ENCODE data around the gene TRANK1. TPM values are rescaled to one million over a fixed set of nuclear protein-coding genes. Genes with fewer than 3 reads are reported as not detected.

The TRANK1 gene
- total RNA-seq, 5 donors from 2014 or later (not counting 1 experiment from before 2014, with no cell fraction given), result 96.0 to 160 (median 127) TPM

DNA sequence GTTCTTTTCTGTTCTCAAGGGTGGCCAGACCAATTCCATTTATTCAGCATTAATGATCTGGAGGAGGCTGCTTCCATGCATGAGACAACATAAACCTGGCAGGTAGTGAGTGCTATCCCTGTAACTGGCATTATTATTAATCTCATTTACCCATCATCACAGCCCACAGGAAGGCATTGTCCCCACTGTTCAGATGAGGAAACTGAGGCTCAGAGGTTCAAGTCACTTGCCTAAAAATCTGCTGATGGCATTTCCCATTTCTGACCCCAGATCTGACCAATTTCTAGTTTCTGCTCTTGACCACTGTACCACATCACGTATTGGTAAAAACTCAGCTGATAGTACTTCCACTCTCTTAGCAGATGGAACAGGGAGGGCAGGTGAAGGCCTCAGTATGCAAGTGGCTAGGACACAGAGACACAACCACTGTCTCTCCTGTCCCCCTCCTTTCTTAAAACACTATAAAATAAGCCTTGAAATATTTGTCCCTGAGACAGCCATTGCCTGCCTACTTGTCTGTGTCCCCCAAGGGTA is 36.1 kb downstream of the TRANK1 start:
- H3K9me3 ChIP-seq, result no peaks in the 10 kb centered on the region
- Mint-ChIP-seq H3K9me3 (no peaks in the 10 kb centered on the region), H3K27me3 (no peaks in the 10 kb centered on the region), H3K4me1 (peaks cover 59 to 74% (median 74%) of the 10 kb centered on the region in 3 donors), H3K4me3 (peak overlapping the region; percentile 84 to 97 (median 90)), H3K27ac (peak overlapping the region; percentile 97 to 99), H3K36me3 (peaks cover 5% of the 10 kb centered on the region)
- DNase-seq, result no peak
- CTCF ChIA-PET, result interaction anchor here in 1 of 2 donors (1.3 kb wide), 1 partner anchor 50 kb away, joined by 5 read pairs; no protein-coding TSS in a partner anchor
- peak overlapping the region; percentile 82 to 86 for H3K4me3 ChIP-seq (ENCODE audit: control insufficient read depth in 1 of 2, extremely low read depth in 1 of 2, low read length in 1 of 2)
- H3K36me3 ChIP-seq (ENCODE audit: control insufficient read depth in 2 of 2, extremely low read depth in 1 of 2, insufficient read depth in 1 of 2, low read length in 1 of 2), result peaks cover 0 to 10% of the 10 kb centered on the region in 2 donors
- H3K27me3 ChIP-seq (replicated peaks in 1 of 2; ENCODE audit: control insufficient read depth in 2 of 2, extremely low read depth in 1 of 2, insufficient read depth in 2 of 2, low read length in 1 of 2), result no peaks in the 10 kb centered on the region
- WGBS (ENCODE audit: insufficient coverage), result no CpG with 5 or more reads among the region's 1 CpG
- peak overlapping the region; percentile 85 for H3K27ac ChIP-seq (ENCODE audit: low read length)
- peaks cover 30 to 58% of the 10 kb centered on the region in 2 experiments for H3K4me1 ChIP-seq (ENCODE audit: control insufficient read depth in 1 of 2, extremely low read depth in 1 of 2, insufficient read depth in 2 of 2, low read length in 2 of 2)
- ATAC-seq (replicated peaks in 1 of 4), result no peak
- POLR2A ChIA-PET, result interaction anchor here in 1 of 2 donors (0.5 to 0.6 kb wide), 3 partner anchors 25 to 84 kb away, joined by 4 to 18 read pairs (median 4); partner anchors contain the start of gene EPM2AIP1

DNA sequence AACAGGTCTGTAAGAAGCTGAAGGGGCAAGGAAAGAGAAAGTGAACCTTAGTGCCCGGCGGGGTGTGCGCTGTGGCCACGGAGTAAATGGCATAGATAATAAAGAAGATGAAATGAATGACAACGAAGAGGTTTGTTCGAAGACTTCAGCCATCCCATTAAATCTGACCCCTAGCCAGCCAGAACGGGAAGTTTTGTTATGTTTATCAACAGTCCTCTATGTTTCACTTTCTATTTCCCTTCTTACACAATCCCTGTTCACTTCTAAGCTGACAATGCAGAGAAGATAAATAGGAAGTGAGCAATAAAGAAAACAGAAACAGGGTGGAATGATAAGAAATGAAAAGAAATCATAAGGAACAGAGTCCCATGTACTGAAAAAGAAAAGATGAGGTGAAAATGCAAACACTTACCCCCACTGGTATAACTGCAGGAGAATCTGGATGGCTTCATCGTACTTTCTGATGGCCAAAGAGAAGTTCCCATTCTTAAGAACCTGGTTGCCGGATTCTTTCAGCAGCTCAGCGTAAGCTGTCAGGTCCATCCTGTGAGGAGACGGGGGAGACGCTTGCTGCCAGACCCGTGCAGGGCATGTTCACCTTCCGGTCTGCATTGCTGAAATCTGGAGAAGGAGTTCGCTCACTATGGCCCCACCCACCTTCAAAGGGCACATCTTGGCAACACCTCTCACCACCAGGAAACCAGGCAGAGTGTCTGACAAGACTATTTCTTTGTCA is 36.8 kb downstream of the TRANK1 start:
- H3K4me3 Mint-ChIP-seq, result peak overlapping the region; percentile 84 to 97 (median 90)
- H3K9me3 ChIP-seq, result no peaks in the 10 kb centered on the region
- DNase-seq (peak; percentile 45 to 80 (median 62)), ATAC-seq (replicated peaks in 1 of 4) (peak; percentile 69 to 79 (median 72))
- peaks cover 59 to 74% (median 74%) of the 10 kb centered on the region in 3 donors for H3K4me1 Mint-ChIP-seq
- CTCF ChIA-PET, result interaction anchor here in 1 of 2 donors (0.6 to 1.3 kb wide), 4 partner anchors 15 to 1270 kb away, joined by 3 to 5 read pairs (median 4); no protein-coding TSS in a partner anchor
- H3K4me1 ChIP-seq (ENCODE audit: control insufficient read depth in 1 of 2, extremely low read depth in 1 of 2, insufficient read depth in 2 of 2, low read length in 2 of 2), result peaks cover 30 to 61% of the 10 kb centered on the region in 2 experiments
- peaks cover 0 to 16% of the 10 kb centered on the region in 2 donors for H3K36me3 ChIP-seq (ENCODE audit: control insufficient read depth in 2 of 2, extremely low read depth in 1 of 2, insufficient read depth in 1 of 2, low read length in 1 of 2)
- no peaks in the 10 kb centered on the region for H3K27me3 ChIP-seq (replicated peaks in 1 of 2; ENCODE audit: control insufficient read depth in 2 of 2, extremely low read depth in 1 of 2, insufficient read depth in 2 of 2, low read length in 1 of 2)
- no peaks in the 10 kb centered on the region for H3K9me3 Mint-ChIP-seq
- WGBS (ENCODE audit: insufficient coverage), result 0% methylated on average over 6 of the region's 15 CpGs
- POLR2A ChIA-PET, result interaction anchor here in 1 of 2 donors (0.5 to 0.6 kb wide), 2 partner anchors 25 to 215 kb away, joined by 4 to 7 read pairs; no protein-coding TSS in a partner anchor
- peaks cover 11% of the 10 kb centered on the region for H3K36me3 Mint-ChIP-seq
- no peaks in the 10 kb centered on the region for H3K27me3 Mint-ChIP-seq
- H3K4me3 ChIP-seq (ENCODE audit: control insufficient read depth in 1 of 2, extremely low read depth in 1 of 2, low read length in 1 of 2), result peak overlapping the region; percentile 82 to 86
- peak overlapping the region; percentile 85 for H3K27ac ChIP-seq (ENCODE audit: low read length)
- H3K27ac Mint-ChIP-seq, result peak overlapping the region; percentile 97 to 99

DNA sequence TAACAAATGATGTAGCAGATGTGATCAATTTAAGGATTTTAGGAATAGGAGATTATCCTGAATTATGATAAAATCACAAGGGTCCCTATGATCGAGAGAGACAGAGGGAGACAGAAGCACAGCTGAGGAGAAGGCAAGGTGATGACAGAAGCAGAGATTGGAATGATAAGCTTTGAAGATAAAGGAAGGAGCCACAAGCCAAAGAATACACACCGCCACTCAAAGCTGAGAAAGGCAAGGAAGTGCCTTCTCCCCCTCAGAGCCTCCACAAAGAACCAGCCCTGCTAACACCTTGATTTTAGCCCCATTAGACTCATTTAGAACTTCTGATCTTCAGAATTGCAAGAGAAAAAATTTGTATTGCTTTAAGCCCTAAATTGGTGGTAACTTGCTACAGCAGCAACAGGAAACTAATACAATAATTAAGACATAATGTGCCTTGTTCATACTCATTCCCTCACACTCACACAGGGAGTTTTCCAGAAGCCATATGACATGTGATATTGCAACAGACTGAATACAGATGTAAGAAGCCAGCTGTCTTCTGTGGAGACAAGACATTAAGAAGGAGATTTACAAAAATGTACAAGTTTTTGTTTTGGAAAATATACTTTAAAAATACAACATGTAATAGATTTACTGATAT is 38.2 kb downstream of the TRANK1 start:
- CTCF ChIA-PET, result interaction anchor here in 1 of 2 donors (0.8 to 1.1 kb wide), 4 partner anchors 11 to 53 kb away, joined by 3 to 4 read pairs (median 3); no protein-coding TSS in a partner anchor
- no peaks in the 10 kb centered on the region for H3K9me3 Mint-ChIP-seq

DNA sequence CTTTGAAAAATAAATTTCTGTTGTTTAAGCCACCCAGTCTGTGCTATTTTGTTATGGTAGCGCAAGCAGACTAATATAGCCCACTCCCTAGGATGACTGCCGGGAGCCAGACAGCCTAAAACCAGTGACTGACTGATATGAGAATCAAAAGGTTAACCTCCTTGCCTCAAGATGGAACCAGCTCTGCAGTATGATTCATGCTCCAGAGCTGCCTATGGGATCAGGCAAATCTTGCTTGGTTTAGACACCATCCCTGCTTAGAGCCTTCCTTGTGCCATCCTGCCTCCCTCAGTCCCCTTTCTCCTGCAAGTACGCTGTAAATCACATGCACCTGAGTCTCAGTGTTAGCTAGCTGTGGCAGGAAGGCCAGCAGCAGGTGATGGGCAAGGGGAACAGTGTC is 39.3 kb downstream of the TRANK1 start:
- ChIA-PET POLR2A (interaction anchor here (0.5 to 1.7 kb wide), 3 partner anchors 9 to 87 kb away, joined by 3 to 7 read pairs (median 3); partner anchors contain the start of genes EPM2AIP1 (in 1 of the 2) and MLH1 (in 1 of the 2)), CTCF (interaction anchor here in 1 of 2 donors (0.5 to 2.2 kb wide), 3 partner anchors 37 to 83 kb away, joined by 4 to 10 read pairs (median 4); no protein-coding TSS in a partner anchor)
- H3K9me3 Mint-ChIP-seq, result no peaks in the 10 kb centered on the region
- no peaks in the 10 kb centered on the region for H3K9me3 ChIP-seq
- H3K4me3 ChIP-seq (ENCODE audit: control insufficient read depth in 1 of 2, extremely low read depth in 1 of 2, low read length in 1 of 2), result peak overlapping the region in 1 of 2 donors; percentile 14
- H3K27ac ChIP-seq (ENCODE audit: low read length), result peak overlapping the region; percentile 10
- H3K4me1 ChIP-seq (ENCODE audit: control insufficient read depth in 1 of 2, extremely low read depth in 1 of 2, insufficient read depth in 2 of 2, low read length in 2 of 2), result peaks cover 25 to 66% of the 10 kb centered on the region in 2 experiments
- H3K27ac Mint-ChIP-seq, result peak overlapping the region; percentile 88 to 89
- ATAC-seq (replicated peaks in 1 of 4) (no peak), DNase-seq (no peak)
- H3K36me3 ChIP-seq (ENCODE audit: control insufficient read depth in 2 of 2, extremely low read depth in 1 of 2, insufficient read depth in 1 of 2, low read length in 1 of 2), result peaks cover 0 to 34% of the 10 kb centered on the region in 2 donors
- H3K27me3 ChIP-seq (replicated peaks in 1 of 2; ENCODE audit: control insufficient read depth in 2 of 2, extremely low read depth in 1 of 2, insufficient read depth in 2 of 2, low read length in 1 of 2), result no peaks in the 10 kb centered on the region
- H3K27me3 Mint-ChIP-seq, result no peaks in the 10 kb centered on the region
- H3K36me3 Mint-ChIP-seq, result peaks cover 34% of the 10 kb centered on the region
- 72% methylated on average over 3 of the region's 3 CpGs for WGBS (ENCODE audit: insufficient coverage)
- H3K4me3 Mint-ChIP-seq, result peak overlapping the region; percentile 84 to 97 (median 90)
- H3K4me1 Mint-ChIP-seq, result peaks cover 74 to 81% (median 80%) of the 10 kb centered on the region in 3 donors

More for the DNA sequence above, 38.2 kb downstream of the TRANK1 start:
- Histone ChIP-seq H3K27me3 (replicated peaks in 1 of 2; ENCODE audit: control insufficient read depth in 2 of 2, extremely low read depth in 1 of 2, insufficient read depth in 2 of 2, low read length in 1 of 2) (no peaks in the 10 kb centered on the region), H3K27ac (ENCODE audit: low read length) (peak overlapping the region; percentile 85), H3K4me3 (ENCODE audit: control insufficient read depth in 1 of 2, extremely low read depth in 1 of 2, low read length in 1 of 2) (peak overlapping the region; percentile 10 to 82), H3K36me3 (ENCODE audit: control insufficient read depth in 2 of 2, extremely low read depth in 1 of 2, insufficient read depth in 1 of 2, low read length in 1 of 2) (peaks cover 0 to 29% of the 10 kb centered on the region in 2 donors), H3K9me3 (no peaks in the 10 kb centered on the region), H3K4me1 (ENCODE audit: control insufficient read depth in 1 of 2, extremely low read depth in 1 of 2, insufficient read depth in 2 of 2, low read length in 2 of 2) (peaks cover 19 to 58% of the 10 kb centered on the region in 2 experiments)
- POLR2A ChIA-PET, result interaction anchor here in 1 of 2 donors (0.5 to 1.7 kb wide), 3 partner anchors 14 to 86 kb away, joined by 3 to 7 read pairs (median 5); partner anchors contain the start of genes EPM2AIP1 and MLH1
- H3K36me3 Mint-ChIP-seq, result peaks cover 26% of the 10 kb centered on the region
- H3K4me1 Mint-ChIP-seq, result peaks cover 63 to 74% (median 74%) of the 10 kb centered on the region in 3 donors
- ATAC-seq (replicated peaks in 1 of 4) (peak in 2 of 4 experiments; percentile 18 to 50), DNase-seq (peak in 5 of 35 experiments; percentile 7 to 53 (median 25))
- peak overlapping the region; percentile 84 to 97 (median 90) for H3K4me3 Mint-ChIP-seq
- H3K27me3 Mint-ChIP-seq, result no peaks in the 10 kb centered on the region
- WGBS (ENCODE audit: insufficient coverage), result no CpG with 5 or more reads among the region's 2 CpGs
- H3K27ac Mint-ChIP-seq, result peak overlapping the region; percentile 88 to 89

DNA sequence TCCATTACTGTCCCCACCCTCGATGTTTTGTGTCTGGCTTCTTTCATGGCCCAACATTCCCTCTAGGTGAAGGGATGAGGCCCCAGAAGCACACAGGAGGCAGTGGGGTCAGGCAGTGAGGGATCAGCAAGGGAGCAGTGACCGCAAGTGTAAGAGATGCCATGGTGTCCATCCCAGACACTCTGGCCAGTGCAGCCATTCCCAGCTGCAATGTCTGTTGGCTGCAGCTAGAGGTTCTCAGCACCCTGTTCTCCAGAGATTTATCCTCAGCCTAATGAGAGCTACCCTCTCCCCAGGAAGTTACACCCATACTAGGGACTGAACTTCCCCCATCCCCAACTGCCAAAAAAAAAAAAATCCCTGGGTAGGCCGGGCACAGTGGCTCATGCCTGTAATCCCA is 40.2 kb downstream of the TRANK1 start:
- H3K27me3 Mint-ChIP-seq, result no peaks in the 10 kb centered on the region
- ChIA-PET CTCF (interaction anchor here in 1 of 2 donors (1.2 to 2.2 kb wide), 2 partner anchors 36 to 54 kb away, joined by 4 to 10 read pairs; no protein-coding TSS in a partner anchor), POLR2A (interaction anchor here (0.6 kb wide), 2 partner anchors 8 to 1103 kb away, joined by 3 to 8 read pairs; no protein-coding TSS in a partner anchor)
- peaks cover 0 to 42% of the 10 kb centered on the region in 2 donors for H3K36me3 ChIP-seq (ENCODE audit: control insufficient read depth in 2 of 2, extremely low read depth in 1 of 2, insufficient read depth in 1 of 2, low read length in 1 of 2)
- H3K27ac ChIP-seq (ENCODE audit: low read length), result peak overlapping the region; percentile 23
- peaks cover 43% of the 10 kb centered on the region for H3K36me3 Mint-ChIP-seq
- DNase-seq (no peak), ATAC-seq (replicated peaks in 1 of 4) (no peak)
- H3K9me3 Mint-ChIP-seq, result no peaks in the 10 kb centered on the region
- peak overlapping the region; percentile 63 to 89 for H3K27ac Mint-ChIP-seq
- peaks cover 25 to 72% of the 10 kb centered on the region in 2 experiments for H3K4me1 ChIP-seq (ENCODE audit: control insufficient read depth in 1 of 2, extremely low read depth in 1 of 2, insufficient read depth in 2 of 2, low read length in 2 of 2)
- H3K9me3 ChIP-seq, result no peaks in the 10 kb centered on the region
- H3K4me1 Mint-ChIP-seq, result peaks cover 83 to 86% (median 86%) of the 10 kb centered on the region in 3 donors
- WGBS (ENCODE audit: insufficient coverage), result 100% methylated on average over 1 of the region's 3 CpGs
- peak overlapping the region in 2 of 3 donors; percentile 29 to 84 for H3K4me3 Mint-ChIP-seq
- H3K27me3 ChIP-seq (replicated peaks in 1 of 2; ENCODE audit: control insufficient read depth in 2 of 2, extremely low read depth in 1 of 2, insufficient read depth in 2 of 2, low read length in 1 of 2), result no peaks in the 10 kb centered on the region
- H3K4me3 ChIP-seq (ENCODE audit: control insufficient read depth in 1 of 2, extremely low read depth in 1 of 2, low read length in 1 of 2), result no peak overlapping the region

Measured in T-cell (primary cell).